MM.1S (cell line): ENCODE data around the gene CCL18.

ENCODE experiments used
- EZH2 ChIP-seq: fragments of 300-600 bp; sonication (generic); optimal IDR thresholded peaks from 2 replicates; pipeline ENCODE3; 2017; ENCODE audit warnings: low read depth, mild to moderate bottlenecking, antibody characterized with exemption, low read length, mixed read lengths
- TF ChIP-seq, protein P1 (sequence below): fragments of 300-600 bp; sonication (generic); IDR thresholded peaks from 2 replicates; pipeline ENCODE4 v1.5.1; 2016; ENCODE audit warnings: antibody characterized with exemption, low read length, mixed read lengths

DNA sequence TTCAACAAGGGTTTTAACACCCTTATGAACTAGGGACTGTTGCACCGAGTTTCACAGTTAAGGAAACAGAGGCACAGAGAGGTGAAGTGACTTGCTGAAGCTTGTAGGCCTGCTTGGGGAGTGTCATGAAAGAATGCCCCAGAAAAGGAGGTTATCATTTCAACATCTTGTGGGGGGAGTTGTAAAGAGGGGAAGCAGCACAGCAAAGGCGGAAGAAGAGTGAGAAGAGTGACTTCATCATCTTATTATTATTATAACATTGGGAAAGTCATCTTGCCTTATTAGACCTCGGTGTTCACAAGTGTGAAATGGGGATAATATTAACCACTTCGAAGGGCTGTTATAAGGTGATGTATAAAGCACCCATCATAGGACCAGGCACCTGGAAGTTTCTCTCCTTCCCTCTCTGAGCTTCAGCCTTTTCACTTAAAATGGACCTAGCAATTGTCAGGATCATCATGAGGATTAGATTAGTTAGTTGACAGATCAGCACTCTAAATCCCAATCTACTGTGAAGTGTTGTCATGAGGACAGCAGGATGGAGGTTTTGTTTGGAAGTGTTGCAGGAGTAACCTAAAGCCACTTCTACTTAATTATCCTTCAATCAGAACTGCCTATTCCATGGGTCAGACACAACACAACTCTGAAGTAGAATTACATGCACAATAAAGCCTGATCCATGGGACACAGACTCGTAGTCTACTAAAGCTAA is 41.9 kb downstream of the CCL18 start:
- TF ChIP-seq, protein P1, sequence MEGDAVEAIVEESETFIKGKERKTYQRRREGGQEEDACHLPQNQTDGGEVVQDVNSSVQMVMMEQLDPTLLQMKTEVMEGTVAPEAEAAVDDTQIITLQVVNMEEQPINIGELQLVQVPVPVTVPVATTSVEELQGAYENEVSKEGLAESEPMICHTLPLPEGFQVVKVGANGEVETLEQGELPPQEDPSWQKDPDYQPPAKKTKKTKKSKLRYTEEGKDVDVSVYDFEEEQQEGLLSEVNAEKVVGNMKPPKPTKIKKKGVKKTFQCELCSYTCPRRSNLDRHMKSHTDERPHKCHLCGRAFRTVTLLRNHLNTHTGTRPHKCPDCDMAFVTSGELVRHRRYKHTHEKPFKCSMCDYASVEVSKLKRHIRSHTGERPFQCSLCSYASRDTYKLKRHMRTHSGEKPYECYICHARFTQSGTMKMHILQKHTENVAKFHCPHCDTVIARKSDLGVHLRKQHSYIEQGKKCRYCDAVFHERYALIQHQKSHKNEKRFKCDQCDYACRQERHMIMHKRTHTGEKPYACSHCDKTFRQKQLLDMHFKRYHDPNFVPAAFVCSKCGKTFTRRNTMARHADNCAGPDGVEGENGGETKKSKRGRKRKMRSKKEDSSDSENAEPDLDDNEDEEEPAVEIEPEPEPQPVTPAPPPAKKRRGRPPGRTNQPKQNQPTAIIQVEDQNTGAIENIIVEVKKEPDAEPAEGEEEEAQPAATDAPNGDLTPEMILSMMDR, result no peak
- TF ChIP-seq EZH2, result no peak
